Mammary epithelial cell (primary cell): ENCODE results near the gene ADAM12.

Experiments
- CTCF ChIP-seq, 2 donors: IDR thresholded peaks in 1 of 2; conservative IDR thresholded peaks in 1 of 2; 2 replicates each; pipeline ENCODE4 v1.5.1; 2011 to 2012; ENCODE audit warnings: inconsistent platforms in 2 of 2, low read length in 2 of 2, mild to moderate bottlenecking in 2 of 2, control low read depth in 1 of 2, low read depth in 1 of 2; ENCODE audit not compliant: insufficient read depth in 1 of 2; ENCODE audit errors: extremely low read depth in 1 of 2
- EZH2 ChIP-seq: IDR thresholded peaks from 2 replicates; pipeline ENCODE4 v1.6.1; 2012; ENCODE audit warnings: low read length, inconsistent platforms, borderline replicate concordance

- TF ChIP-seq CTCF (conservative IDR thresholded peaks at IDR 0.05 in 1 of 2, IDR thresholded peaks at IDR 0.05 in 1 of 2; ENCODE audit: extremely low read depth in 1 of 2, insufficient read depth in 1 of 2, low read depth in 1 of 2, low read length in 2 of 2): no peak
- no peak for TF ChIP-seq EZH2
Measured at GRCh38 chr10:125983656-125984055, 404.6 kb downstream of the ADAM12 start.
